Uterus (tissue), 4 donors: ENCODE data around the gene STPG2. TPM values are rescaled to one million over a fixed set of nuclear protein-coding genes. Genes with fewer than 3 reads are reported as not detected.

Experiments
- DNase-seq, 2 donors: peaks; one replicate each; pipeline ENCODE4 v3.0.0-alpha.2; 2019 to 2020
- H3K27ac ChIP-seq, 2 donors: fragments of 200-600 bp; sonication (generic); 1 replicate in 1 of 2; 2 replicates in 1 of 2; pipeline ENCODE4 v1.5.1; 2016 to 2018
- H3K27me3 ChIP-seq, 2 donors: fragments of 200-600 bp; sonication (generic); one replicate each; pipeline ENCODE4 v1.5.1; 2018 to 2019; ENCODE audit warnings: control low read depth in 1 of 2
- H3K36me3 ChIP-seq, 2 donors: fragments of 200-600 bp; sonication (generic); one replicate each; pipeline ENCODE4 v1.5.1; 2019; ENCODE audit warnings: control low read depth in 1 of 2
- H3K4me1 ChIP-seq, 2 donors: fragments of 200-600 bp; sonication (generic); one replicate each; pipeline ENCODE4 v1.5.1; 2018 to 2019; ENCODE audit warnings: control low read depth in 1 of 2
- H3K4me3 ChIP-seq, 2 donors: fragments of 200-600 bp; sonication (generic); 1 replicate in 1 of 2; 2 replicates in 1 of 2; pipeline ENCODE4 v1.5.1; 2018 to 2019; ENCODE audit warnings: mild to moderate bottlenecking in 1 of 2
- H3K9me3 ChIP-seq, 2 donors: fragments of 200-600 bp; sonication (generic); one replicate each; pipeline ENCODE4 v1.5.1; 2019; ENCODE audit warnings: control low read depth in 1 of 2
- POLR2A ChIP-seq, 2 donors: fragments of 450-650 bp; IDR thresholded peaks; one replicate each; pipeline ENCODE4 v1.6.1; 2016; ENCODE audit warnings: antibody characterized with exemption in 2 of 2, mild to moderate bottlenecking in 1 of 2, moderate library complexity in 1 of 2
- intact Hi-C: fragments of 100-400 bp; cut with DNase I; formaldehyde crosslinking; loops from one replicate; pipeline ENCODE4 v1.15.1; 2023; ENCODE audit warnings: low total_unique reads
- total RNA-seq, 4 donors: library from RNA; depleted of rRNA in 3 of 4; stranded (reverse); fragments of >200 nt in 3 of 4; gene quantifications; one replicate each; pipeline versions ENCODE4 v1.1.0 to v1.2.4, GENCODE V29; 2014 to 2023
- TF ChIP-seq, protein P1 (sequence below), 4 experiments: fragments of 200-600 bp in 2 of 4; fragments of 450-650 bp in 2 of 4; sonication (generic) in 2 of 4; IDR thresholded peaks; one replicate each; pipeline ENCODE4 v1.5.1; 2016 to 2019; ENCODE audit warnings: antibody characterized with exemption in 4 of 4, mild to moderate bottlenecking in 2 of 4, moderate library complexity in 1 of 4
- donor health status: DM: yes; HTN: yes; CAD: no.

Gene STPG2
- total RNA-seq, 4 donors from 2014 or later, result 0.26 to 1.0 (median 0.61) TPM; not detected in 1

DNA sequence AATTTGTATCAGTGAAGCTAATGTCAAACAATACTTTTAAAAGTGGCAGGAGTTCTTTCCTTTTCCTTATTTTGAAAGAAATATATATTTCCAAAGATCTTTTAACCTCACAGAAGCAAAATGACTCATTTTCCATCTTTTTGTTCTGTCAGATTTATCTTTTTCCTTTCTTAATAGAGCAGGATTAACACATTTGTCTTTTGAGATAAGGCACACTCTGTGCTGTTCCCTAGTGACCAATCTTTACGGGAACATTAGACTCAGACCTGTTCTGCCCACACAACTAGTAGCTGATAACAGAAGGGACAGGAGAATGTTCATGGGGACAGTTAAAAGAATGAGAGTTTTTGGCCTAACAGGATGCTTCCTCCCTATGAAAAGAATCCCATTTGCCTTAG lies 381.2 kb downstream of the STPG2 start:
- Histone ChIP-seq H3K27me3 (no peaks in the 10 kb centered on the region), H3K27ac (no peak overlapping the region), H3K36me3 (no peaks in the 10 kb centered on the region), H3K4me1 (no peaks in the 10 kb centered on the region), H3K4me3 (no peak overlapping the region), H3K9me3 (no peaks in the 10 kb centered on the region)
- DNase-seq, result no peak
- intact Hi-C loops, result no loop called here
- TF ChIP-seq POLR2A (IDR thresholded peaks at IDR 0.05), result no peak
- TF ChIP-seq, protein P1, sequence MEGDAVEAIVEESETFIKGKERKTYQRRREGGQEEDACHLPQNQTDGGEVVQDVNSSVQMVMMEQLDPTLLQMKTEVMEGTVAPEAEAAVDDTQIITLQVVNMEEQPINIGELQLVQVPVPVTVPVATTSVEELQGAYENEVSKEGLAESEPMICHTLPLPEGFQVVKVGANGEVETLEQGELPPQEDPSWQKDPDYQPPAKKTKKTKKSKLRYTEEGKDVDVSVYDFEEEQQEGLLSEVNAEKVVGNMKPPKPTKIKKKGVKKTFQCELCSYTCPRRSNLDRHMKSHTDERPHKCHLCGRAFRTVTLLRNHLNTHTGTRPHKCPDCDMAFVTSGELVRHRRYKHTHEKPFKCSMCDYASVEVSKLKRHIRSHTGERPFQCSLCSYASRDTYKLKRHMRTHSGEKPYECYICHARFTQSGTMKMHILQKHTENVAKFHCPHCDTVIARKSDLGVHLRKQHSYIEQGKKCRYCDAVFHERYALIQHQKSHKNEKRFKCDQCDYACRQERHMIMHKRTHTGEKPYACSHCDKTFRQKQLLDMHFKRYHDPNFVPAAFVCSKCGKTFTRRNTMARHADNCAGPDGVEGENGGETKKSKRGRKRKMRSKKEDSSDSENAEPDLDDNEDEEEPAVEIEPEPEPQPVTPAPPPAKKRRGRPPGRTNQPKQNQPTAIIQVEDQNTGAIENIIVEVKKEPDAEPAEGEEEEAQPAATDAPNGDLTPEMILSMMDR (IDR thresholded peaks at IDR 0.05), result no peak

DNA sequence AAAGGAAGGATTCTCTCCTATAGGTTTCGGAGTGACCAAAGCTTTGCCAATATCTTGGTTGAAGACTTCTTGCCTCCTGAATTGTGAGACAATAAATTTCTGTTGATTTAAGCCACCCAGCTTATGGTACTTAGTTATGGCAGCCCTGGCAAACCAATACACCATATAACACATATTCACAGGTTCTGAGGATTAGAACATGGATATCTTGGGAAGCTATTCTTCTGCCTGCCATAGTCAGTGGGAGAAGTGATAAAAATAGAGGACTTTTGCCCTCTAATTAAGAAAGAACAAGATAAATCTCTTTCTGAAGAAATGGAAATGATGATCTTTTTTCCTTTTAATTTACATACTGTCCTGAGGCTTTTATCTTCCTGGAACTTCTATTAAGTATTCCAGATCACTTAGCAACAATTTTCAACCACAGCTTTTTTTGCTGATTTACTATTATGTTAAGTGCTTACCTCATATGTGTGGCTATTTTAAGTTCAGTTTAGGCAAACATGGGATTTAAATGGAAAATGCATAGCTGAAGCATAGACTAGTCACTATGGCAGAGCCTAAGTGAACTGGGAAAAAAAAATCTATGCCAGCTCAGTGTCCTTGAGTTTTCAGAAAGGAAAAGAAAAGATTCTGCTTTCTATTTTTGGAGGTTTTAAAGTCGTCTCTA lies 381.7 kb downstream of the STPG2 start:
- Histone ChIP-seq H3K4me1 (no peaks in the 10 kb centered on the region), H3K9me3 (no peaks in the 10 kb centered on the region), H3K27me3 (no peaks in the 10 kb centered on the region), H3K36me3 (no peaks in the 10 kb centered on the region), H3K27ac (no peak overlapping the region), H3K4me3 (no peak overlapping the region)
- TF ChIP-seq, protein P1 (IDR thresholded peaks at IDR 0.05), result no peak
- no peak for TF ChIP-seq POLR2A (IDR thresholded peaks at IDR 0.05)
- DNase-seq, result no peak
- intact Hi-C loops, result no loop called here

DNA sequence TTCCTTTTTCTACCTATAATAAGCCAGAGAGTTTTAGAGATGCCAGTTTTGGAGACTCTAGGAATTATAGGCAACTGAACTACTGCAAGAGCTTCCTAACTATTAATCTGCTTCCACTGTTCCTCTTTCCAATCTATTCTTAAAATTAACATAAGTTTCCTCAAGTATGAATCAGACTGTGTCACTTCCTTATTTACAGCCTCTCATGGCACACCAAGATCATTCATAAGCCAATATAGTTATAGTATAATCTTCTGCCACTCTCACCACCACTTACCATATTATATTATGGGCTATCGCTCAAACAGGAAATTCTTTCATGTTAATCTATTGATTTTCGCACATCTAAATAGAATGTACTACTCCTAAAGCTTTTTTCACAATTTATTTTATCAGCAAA lies 383.5 kb downstream of the STPG2 start:
- intact Hi-C loops, result no loop called here
- TF ChIP-seq, protein P1 (IDR thresholded peaks at IDR 0.05), result no peak
- TF ChIP-seq POLR2A (IDR thresholded peaks at IDR 0.05), result no peak

DNA sequence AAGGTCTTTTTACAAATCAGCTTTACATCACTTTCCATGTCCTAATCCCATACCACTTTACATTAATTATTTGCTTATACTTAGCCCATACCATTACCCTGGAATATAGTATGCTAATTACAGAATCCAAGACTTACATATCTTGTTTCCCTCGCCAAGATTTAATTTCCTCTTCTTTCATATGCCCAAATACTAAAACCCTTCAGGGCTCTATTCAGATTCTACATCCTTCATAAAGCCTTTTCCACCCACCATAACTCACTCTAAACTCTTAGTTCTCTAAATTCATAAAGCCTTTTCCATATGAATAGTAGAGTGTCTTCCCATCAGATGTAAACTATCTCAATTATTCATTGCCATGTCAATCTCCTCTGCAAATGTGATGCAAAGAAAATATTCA lies 390.7 kb downstream of the STPG2 start:
- TF ChIP-seq, protein P1 (IDR thresholded peaks at IDR 0.05), result no peak
- TF ChIP-seq POLR2A (IDR thresholded peaks at IDR 0.05), result no peak
- Histone ChIP-seq H3K36me3 (no peaks in the 10 kb centered on the region), H3K27me3 (no peaks in the 10 kb centered on the region), H3K27ac (no peak overlapping the region), H3K9me3 (no peaks in the 10 kb centered on the region), H3K4me1 (no peaks in the 10 kb centered on the region), H3K4me3 (no peak overlapping the region)
- no peak for DNase-seq
- intact Hi-C loops, result no loop called here

More for the DNA sequence above, 383.5 kb downstream of the STPG2 start:
- H3K9me3 ChIP-seq, result no peaks in the 10 kb centered on the region
- H3K36me3 ChIP-seq, result no peaks in the 10 kb centered on the region
- H3K4me1 ChIP-seq, result no peaks in the 10 kb centered on the region
- DNase-seq, result no peak
- no peak overlapping the region for H3K27ac ChIP-seq
- no peak overlapping the region for H3K4me3 ChIP-seq
- H3K27me3 ChIP-seq, result no peaks in the 10 kb centered on the region

DNA sequence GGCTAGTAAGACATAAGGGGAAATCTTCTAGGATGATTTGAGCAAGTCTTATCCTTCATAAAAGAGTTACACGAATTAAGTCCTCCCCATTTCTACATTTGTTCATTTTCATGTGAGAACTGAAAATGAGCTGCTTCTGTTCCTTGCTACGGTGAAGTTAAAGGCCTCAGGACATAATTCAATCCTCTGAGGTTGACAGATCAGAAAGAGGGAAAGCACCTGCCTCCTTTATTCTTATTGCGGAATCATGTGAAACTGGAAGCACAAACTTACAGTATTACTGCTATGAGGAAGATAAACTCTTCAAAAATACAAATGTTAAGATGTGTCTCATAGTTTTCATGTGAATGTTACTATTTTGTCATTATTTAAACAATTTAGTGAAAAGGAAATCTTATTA lies 395.3 kb downstream of the STPG2 start:
- intact Hi-C loops, result no loop called here
- DNase-seq, result no peak
- no peaks in the 10 kb centered on the region for H3K36me3 ChIP-seq

More for the DNA sequence above, 395.3 kb downstream of the STPG2 start:
- Histone ChIP-seq H3K9me3 (no peaks in the 10 kb centered on the region), H3K27ac (no peak overlapping the region), H3K4me3 (no peak overlapping the region), H3K27me3 (no peaks in the 10 kb centered on the region), H3K4me1 (no peaks in the 10 kb centered on the region)
- TF ChIP-seq, protein P1 (IDR thresholded peaks at IDR 0.05), result no peak
- no peak for TF ChIP-seq POLR2A (IDR thresholded peaks at IDR 0.05)
